Epithelial cell of esophagus (primary cell): ENCODE measurements around the gene CREBBP.

Experiments
- DNase-seq: peaks from one replicate; pipeline ENCODE4 v3.0.0; 2010; ENCODE audit warnings: low read depth
- H3K4me3 ChIP-seq: 2 replicates; pipeline ENCODE4 v1.5.1; 2011; ENCODE audit warnings: mild to moderate bottlenecking, low read length, control low read depth
- CTCF ChIP-seq: IDR thresholded peaks from 2 replicates; pipeline ENCODE4 v1.5.1; 2011; ENCODE audit warnings: low read depth, mild to moderate bottlenecking, low read length, control low read depth, inconsistent platforms; ENCODE audit not compliant: insufficient read depth; ENCODE audit errors: missing control alignments

Gene CREBBP

GRCh38 chr16:3738541-3738940, 142.0 kb downstream of the CREBBP start:
- no peak for TF ChIP-seq CTCF
- DNase-seq, result no peak
- H3K4me3 ChIP-seq, result no peak overlapping the region

- no peak overlapping the region for H3K4me3 ChIP-seq
- DNase-seq, result no peak
- no peak for TF ChIP-seq CTCF
These were observed 142.4 kb downstream of the CREBBP start for GRCh38 chr16:3738128-3738527.

- DNase-seq, result no peak
- no peak overlapping the region for H3K4me3 ChIP-seq
- no peak for TF ChIP-seq CTCF
These were observed 143.3 kb downstream of the CREBBP start for GRCh38 chr16:3737181-3737580.

- no peak overlapping the region for H3K4me3 ChIP-seq
- TF ChIP-seq CTCF, result no peak
- DNase-seq, result no peak
These were observed 144.4 kb downstream of the CREBBP start for GRCh38 chr16:3736116-3736515.

- no peak for TF ChIP-seq CTCF
- no peak for DNase-seq
- H3K4me3 ChIP-seq, result no peak overlapping the region
These were observed 145.0 kb downstream of the CREBBP start for GRCh38 chr16:3735541-3735940.

GRCh38 chr16:3734758-3735221, 145.7 kb downstream of the CREBBP start:
- no peak overlapping the region for H3K4me3 ChIP-seq
- DNase-seq, result no peak
- no peak for TF ChIP-seq CTCF

- DNase-seq, result no peak
- no peak for TF ChIP-seq CTCF
- no peak overlapping the region for H3K4me3 ChIP-seq
These were observed 146.3 kb downstream of the CREBBP start for GRCh38 chr16:3734084-3734757.
